GM21367 (cell line): ENCODE data around the gene CCDC54.
"Not testable (repeated sequence)": the region's sequence is repeated elsewhere in the genome, so short reads cannot be mapped to it uniquely, and the experiment has no call there.

Experiments used
- ATAC-seq: cut with Tn5 transposase; IDR thresholded peaks from one replicate; pipeline ENCODE4 v1.9.1; 2021; ENCODE audit not compliant: unreplicated experiment

The CCDC54 gene

GRCh38 chr3:107377151-107377550, at the start of gene CCDC54:
Gene CCDC54, plus strand, starts transcription at chr3:107377439. Its CDS starts 149 bp downstream, at chr3:107377588.
- no peak for ATAC-seq

GRCh38 chr3:107328069-107328468, 49.2 kb upstream of the CCDC54 start:
- no peak for ATAC-seq

DNA sequence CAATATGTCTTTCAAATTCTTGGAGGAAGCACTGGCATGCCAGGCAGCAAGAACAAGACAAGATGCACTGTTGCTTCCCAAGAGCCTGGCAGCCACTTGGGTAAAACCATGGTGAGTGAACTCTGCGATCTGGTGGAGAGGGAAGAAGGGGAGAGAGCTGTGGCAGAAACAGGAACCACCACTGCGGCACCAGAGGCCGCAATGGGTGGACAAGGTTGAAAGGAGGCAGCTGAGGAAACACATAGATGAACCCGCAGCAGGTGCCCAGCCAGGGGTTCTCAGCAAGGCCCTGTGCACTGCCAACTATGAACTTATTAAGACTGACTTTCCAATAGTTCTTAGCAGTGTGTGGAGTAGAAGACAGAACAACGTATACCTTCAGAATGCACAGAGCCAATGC, 48.2 kb upstream of the CCDC54 start:
- ATAC-seq, result no peak

- not testable (repeated sequence) for ATAC-seq
Measured at GRCh38 chr3:107339690-107340089, 37.5 kb upstream of the CCDC54 start.

GRCh38 chr3:107344722-107345121, 32.5 kb upstream of the CCDC54 start:
- no peak for ATAC-seq

DNA sequence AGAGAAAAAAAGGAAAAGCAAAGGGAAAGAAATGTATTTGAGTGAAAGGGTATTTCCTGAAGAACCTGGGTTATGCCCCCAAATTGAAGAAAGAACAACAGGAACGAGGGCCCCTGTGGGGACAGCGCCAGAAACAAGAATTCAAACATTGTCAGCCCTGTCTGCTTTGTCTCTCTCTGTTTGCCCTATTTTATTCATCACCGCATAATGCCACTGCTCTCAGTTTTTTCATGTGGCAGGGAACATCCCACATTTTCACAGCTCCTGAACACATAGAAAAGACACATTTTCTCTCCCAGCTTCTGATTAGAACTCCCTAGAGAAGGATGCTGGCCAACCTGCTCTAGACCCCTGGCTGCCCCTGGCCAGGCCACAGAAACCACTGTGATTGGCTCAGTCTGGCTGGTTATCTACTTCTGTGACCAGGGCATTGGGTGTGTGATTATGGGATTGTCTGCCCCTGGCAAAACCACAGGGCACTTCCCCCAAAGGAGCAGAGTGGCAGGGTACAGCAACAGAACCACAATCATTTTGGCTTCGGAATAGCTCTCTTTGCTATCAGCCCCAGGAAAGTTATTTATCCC, 31.3 kb upstream of the CCDC54 start:
- no peak for ATAC-seq

DNA sequence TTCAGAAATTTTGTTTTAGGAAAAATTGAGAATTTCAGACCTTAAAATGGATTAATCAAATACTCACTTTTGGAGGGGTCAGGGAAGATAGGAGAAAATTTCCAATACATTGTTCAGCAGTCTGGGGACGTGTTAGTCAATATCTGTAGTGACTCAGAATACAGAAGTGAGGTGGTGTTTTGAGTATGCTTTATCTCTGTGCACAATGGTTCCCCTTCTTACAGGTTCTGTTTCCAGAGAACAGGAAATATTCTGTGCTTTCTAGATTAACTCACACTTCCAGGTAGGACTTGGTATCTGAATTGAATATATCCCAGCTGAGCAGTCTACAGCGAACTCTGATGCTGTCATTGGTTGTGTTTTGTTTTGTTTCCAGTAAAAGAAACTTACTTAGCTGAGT, 30.7 kb upstream of the CCDC54 start:
- no peak for ATAC-seq

GRCh38 chr3:107347751-107348150, 29.5 kb upstream of the CCDC54 start:
- no peak for ATAC-seq

DNA sequence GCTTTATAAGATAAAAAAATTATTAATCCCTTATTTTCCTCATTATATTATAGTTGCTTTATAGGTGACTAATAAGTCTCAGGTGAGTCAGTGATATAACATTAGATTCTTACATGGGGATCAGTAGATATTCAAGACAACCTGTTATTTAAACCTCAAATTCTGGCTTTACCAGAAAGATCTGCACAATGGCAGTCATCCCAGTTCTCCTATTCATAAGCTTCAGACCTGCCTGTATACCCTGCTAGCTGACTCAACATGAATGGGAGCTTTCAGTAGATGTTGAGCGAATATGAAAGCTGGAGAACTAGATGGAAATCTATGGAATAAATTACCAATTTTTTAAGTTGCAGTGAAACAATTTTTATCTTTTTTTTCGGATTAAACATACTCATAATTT, 20.5 kb upstream of the CCDC54 start:
- no peak for ATAC-seq

DNA sequence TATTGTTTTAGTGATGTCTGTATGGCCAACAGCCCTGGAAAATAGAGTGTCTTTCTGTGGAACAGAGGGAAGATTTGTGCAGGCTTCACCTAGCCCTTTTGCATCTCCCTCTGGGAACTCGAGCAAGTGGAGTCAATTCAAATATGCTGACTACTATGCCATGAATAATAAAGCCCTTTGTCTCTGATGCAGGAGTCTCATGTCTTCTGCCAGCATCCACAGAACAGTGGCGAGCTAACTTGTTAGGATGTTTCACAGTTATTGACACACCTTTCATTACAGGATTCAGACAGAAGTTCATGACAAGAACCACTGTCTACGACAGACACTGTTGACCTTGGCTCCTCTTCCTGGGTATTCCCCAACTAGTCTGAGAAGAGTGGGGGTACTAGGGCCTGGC, 15.6 kb upstream of the CCDC54 start:
- no peak for ATAC-seq

DNA sequence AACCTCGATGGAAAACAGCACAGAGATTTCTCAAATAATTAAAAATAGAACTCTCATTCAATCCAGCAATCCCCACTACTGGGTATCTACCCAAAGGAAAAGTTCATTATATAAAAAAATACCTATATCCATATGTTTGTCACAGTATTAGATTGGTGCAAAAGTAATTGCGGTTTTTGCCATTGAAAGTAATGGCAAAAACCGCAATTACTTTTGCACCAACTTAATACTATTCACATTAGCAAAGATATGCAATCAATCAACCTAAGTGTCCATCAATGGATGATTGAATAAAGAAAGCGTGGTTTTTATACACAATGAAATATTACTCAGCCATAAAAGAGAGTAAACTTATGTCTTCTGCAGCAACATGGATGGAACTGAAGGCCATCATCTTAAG, 12.2 kb upstream of the CCDC54 start:
- no peak for ATAC-seq

DNA sequence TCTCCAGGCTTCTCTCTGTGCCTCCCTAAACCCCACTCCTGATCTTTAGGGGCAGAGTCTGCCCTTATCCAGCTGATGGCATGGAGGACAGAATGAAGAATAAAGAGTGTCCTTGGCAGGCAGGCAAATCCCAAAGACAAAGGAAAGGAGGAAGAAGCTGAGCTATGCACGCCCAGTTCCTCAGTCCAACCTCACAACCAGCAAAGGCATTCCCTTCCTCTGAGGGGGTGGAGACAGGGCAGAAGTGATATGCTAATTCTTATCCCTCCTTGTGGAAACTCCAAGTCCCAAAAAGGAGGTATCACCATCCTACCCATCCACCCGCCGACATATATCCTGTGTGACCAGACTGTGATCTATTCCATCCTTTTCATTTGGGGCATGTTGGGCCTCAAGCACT, 10.5 kb upstream of the CCDC54 start:
- ATAC-seq, result no peak

DNA sequence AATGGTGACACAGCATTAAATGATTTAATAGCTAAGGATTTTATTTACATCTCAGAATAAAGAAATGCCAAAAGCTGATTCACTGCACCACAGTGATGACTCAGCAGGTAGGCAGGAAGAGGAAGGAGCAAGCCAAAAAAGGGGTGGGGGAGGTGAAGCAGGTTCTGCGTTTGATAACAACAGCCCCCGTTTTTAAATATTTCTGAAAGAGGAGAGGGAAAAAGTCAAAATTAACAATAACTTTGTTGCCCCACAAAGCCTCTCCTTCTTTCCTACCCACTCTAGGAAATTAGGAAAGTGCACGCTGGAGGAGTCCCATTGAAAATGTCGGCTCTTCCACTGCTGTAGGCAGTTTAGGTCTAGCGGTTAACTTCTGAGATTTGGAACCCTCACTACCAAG, 9.9 kb upstream of the CCDC54 start:
- ATAC-seq, result no peak

GRCh38 chr3:107368654-107369398, 8.4 kb upstream of the CCDC54 start:
- ATAC-seq, result no peak

DNA sequence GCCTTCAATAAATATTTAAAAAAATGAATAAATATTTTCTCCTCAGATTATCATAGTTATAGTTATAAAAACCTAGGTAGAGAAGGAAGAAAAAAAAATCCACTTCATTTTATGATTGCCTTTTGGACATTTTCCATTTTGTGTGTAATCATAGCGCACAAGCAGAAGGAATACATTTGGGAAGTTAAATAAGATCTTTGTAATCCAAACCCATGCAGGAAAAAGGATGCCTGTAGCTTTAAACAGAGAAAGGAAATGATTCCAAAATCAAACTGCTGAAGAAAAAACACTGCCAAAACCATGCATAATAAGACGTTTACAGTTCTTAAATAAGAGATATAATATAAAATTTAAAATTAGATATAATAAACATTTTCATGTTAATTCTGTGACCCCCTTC, 7.4 kb upstream of the CCDC54 start:
- no peak for ATAC-seq

- ATAC-seq, result no peak
Measured at GRCh38 chr3:107370907-107371306, 6.3 kb upstream of the CCDC54 start.

GRCh38 chr3:107372506-107372905, 4.7 kb upstream of the CCDC54 start:
- ATAC-seq, result no peak

DNA sequence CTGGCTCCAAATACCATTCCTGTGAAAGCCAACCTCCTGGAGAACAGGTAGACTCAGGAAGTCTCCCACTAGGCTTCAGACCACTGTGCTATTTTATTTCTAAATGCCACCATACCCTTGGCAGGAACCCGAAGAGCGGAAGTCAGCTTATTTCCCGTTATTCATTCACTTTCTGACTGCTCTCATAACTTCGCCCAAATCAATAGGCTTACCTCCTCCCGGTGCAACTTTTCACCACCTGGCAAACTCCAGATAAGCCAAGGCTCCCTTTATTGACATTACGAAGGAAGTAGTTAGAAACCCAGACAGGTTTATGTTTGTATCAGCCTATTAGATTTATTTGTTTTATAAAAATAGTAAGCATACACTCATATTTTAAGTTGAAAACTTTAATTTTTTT, 3.3 kb upstream of the CCDC54 start:
- ATAC-seq, result no peak

DNA sequence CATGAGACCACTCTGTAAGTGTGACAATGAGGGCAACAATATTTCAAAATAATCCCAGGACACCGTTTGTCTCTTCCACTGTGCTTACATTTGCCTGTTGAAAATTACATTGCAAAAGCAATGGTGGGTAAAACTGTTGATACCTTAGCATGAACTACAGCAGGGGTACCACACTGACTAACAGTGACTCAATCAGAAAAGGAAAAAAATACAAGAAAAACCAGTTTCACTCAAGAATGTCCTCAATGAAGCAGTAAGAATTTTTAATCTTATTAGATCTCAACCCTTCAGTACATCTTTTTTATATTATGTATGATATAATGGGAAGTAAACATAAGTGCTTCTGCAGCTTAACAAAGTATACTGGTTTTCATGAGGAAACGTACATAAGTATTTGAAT, 1.6 kb upstream of the CCDC54 start:
- ATAC-seq, result no peak

- no peak for ATAC-seq
Measured at GRCh38 chr3:107382631-107383030, 5.4 kb downstream of the CCDC54 start.

DNA sequence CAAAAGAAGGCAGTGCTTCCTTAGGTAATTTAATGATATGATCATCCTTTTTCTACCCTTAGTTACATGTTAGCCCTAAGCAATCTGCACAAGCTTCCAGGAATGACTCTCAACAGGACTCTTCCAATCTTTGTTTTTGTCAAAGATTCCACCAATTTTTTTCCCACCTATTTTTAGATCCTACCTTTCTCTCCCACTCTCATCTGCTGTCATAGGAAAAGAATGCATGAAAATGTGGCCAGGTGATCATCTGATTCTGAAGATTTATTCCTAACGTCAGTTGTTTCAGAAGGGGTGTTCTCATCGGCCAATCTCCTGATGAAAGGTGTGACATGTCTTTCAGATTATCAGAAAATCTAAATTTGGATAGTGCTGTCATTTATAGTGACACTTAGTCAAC, 7.2 kb downstream of the CCDC54 start:
- ATAC-seq, result no peak

DNA sequence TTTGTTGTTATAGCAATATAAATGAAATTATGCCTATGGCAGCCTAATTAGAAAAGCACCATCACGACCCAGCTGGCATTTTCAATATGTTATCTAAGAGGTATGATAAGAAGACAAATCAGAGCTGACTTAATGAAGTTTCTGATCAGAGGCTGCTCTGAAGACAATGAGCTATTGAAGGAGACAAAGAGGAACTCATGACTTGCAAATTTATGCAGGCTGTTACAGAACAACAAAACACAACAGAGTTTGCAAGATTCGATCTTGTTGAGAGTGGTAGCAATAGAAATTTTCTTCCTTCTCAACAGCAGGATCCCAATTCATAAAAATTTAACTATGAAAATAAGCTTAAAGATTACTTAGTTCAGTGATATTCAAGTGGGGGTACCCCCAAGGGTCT, 7.7 kb downstream of the CCDC54 start:
- ATAC-seq, result no peak

GRCh38 chr3:107387555-107387954, 10.3 kb downstream of the CCDC54 start:
- no peak for ATAC-seq
